Bronchial epithelial cell (primary cell): ENCODE measurements around the gene CSMD2. TPM values are rescaled to one million over a fixed set of nuclear protein-coding genes. Genes with fewer than 3 reads are reported as not detected.

ENCODE experiments used
- DNase-seq: peaks from one replicate; pipeline ENCODE4 v3.0.0-alpha.2; 2010; ENCODE audit warnings: low read depth
- FAIRE-seq: peaks from 2 replicates; lab custom pipeline; 2011; peaks lifted over from hg19 to GRCh38; lab: Jason Lieb, UNC
- H3K27me3 ChIP-seq: 2 replicates; pipeline ENCODE4 v1.5.1; 2011; ENCODE audit warnings: low read length; ENCODE audit not compliant: control insufficient read depth, insufficient read depth
- H3K36me3 ChIP-seq: 2 replicates; pipeline ENCODE4 v1.5.1; 2011; ENCODE audit warnings: low read length; ENCODE audit not compliant: control insufficient read depth, insufficient read depth
- H3K4me3 ChIP-seq: 2 replicates; pipeline ENCODE4 v1.5.1; 2011; ENCODE audit warnings: mild to moderate bottlenecking, low read depth, low read length, control low read depth
- CTCF ChIP-seq: IDR thresholded peaks from 2 replicates; pipeline ENCODE4 v1.5.1; 2011; ENCODE audit warnings: mild to moderate bottlenecking, moderate library complexity, low read length, control low read depth, inconsistent platforms; ENCODE audit not compliant: insufficient read depth, severe bottlenecking
- total RNA-seq: library from RNA; depleted of rRNA; stranded (reverse); fragments of >200 nt; gene quantifications from 2 replicates; pipeline ENCODE4 v1.2.1, GENCODE V29; 2014

CSMD2 gene
- total RNA-seq, 1 donor from 2014 or later, result not detected

GRCh38 chr1:34013136-34013535 lies 151.9 kb downstream of the CSMD2 start:
- no peak for TF ChIP-seq CTCF
- no peaks in the 10 kb centered on the region for H3K36me3 ChIP-seq
- H3K27me3 ChIP-seq, result no peaks in the 10 kb centered on the region
- H3K4me3 ChIP-seq, result no peak overlapping the region
- FAIRE-seq, result peak; percentile 92
- no peak for DNase-seq

GRCh38 chr1:34009340-34009985 lies 155.6 kb downstream of the CSMD2 start:
- no peak for TF ChIP-seq CTCF
- H3K4me3 ChIP-seq, result no peak overlapping the region
- no peak for FAIRE-seq
- DNase-seq, result no peak
- H3K36me3 ChIP-seq, result no peaks in the 10 kb centered on the region
- no peaks in the 10 kb centered on the region for H3K27me3 ChIP-seq

- H3K27me3 ChIP-seq, result no peaks in the 10 kb centered on the region
- H3K4me3 ChIP-seq, result no peak overlapping the region
- TF ChIP-seq CTCF, result no peak
- no peak for FAIRE-seq
- no peaks in the 10 kb centered on the region for H3K36me3 ChIP-seq
- no peak for DNase-seq
These were observed 157.3 kb downstream of the CSMD2 start for GRCh38 chr1:34007760-34008159.

- FAIRE-seq, result peak; percentile 28
- H3K4me3 ChIP-seq, result no peak overlapping the region
- DNase-seq, result no peak
These were observed 159.7 kb downstream of the CSMD2 start for GRCh38 chr1:34005309-34005708.

GRCh38 chr1:34002810-34003209 lies 162.2 kb downstream of the CSMD2 start:
- no peak overlapping the region for H3K4me3 ChIP-seq
- FAIRE-seq (no peak), DNase-seq (no peak)
- no peak for TF ChIP-seq CTCF
- H3K27me3 ChIP-seq, result no peaks in the 10 kb centered on the region
- no peaks in the 10 kb centered on the region for H3K36me3 ChIP-seq

More at GRCh38 chr1:34005309-34005708, 159.7 kb downstream of the CSMD2 start:
- H3K36me3 ChIP-seq, result no peaks in the 10 kb centered on the region
- H3K27me3 ChIP-seq, result no peaks in the 10 kb centered on the region
- no peak for TF ChIP-seq CTCF
